HG02588 (cell line): ENCODE results near the gene ADGRG1.
A peak's percentile ranks its signal among the peaks of the same experiment; 100 is the strongest.

Experiments used
- ATAC-seq: cut with Tn5 transposase; IDR thresholded peaks from one replicate; pipeline ENCODE4 v1.9.1; 2021; ENCODE audit warnings: mild to moderate bottlenecking, moderate library complexity; ENCODE audit not compliant: unreplicated experiment

The ADGRG1 gene

DNA sequence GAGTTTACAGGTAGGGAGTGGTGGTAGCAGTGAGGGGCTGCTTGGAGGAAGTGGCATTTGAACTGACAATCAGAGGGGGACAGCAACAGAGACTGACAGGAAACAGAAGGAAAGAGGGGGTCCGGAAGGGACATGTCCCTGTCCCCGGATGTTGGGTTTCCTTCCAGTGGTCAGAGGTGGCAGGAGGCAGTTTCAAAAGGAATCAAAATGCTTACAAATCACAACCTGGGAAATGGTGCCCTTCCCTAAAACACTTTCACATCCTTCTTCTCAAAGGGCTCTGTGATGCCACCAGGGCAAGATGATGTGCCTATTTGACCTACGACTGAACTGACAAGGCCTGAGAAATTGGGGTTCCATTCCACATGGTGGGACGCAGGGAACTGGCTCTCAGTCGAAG is 19.7 kb downstream of the ADGRG1 start:
- no peak for ATAC-seq

DNA sequence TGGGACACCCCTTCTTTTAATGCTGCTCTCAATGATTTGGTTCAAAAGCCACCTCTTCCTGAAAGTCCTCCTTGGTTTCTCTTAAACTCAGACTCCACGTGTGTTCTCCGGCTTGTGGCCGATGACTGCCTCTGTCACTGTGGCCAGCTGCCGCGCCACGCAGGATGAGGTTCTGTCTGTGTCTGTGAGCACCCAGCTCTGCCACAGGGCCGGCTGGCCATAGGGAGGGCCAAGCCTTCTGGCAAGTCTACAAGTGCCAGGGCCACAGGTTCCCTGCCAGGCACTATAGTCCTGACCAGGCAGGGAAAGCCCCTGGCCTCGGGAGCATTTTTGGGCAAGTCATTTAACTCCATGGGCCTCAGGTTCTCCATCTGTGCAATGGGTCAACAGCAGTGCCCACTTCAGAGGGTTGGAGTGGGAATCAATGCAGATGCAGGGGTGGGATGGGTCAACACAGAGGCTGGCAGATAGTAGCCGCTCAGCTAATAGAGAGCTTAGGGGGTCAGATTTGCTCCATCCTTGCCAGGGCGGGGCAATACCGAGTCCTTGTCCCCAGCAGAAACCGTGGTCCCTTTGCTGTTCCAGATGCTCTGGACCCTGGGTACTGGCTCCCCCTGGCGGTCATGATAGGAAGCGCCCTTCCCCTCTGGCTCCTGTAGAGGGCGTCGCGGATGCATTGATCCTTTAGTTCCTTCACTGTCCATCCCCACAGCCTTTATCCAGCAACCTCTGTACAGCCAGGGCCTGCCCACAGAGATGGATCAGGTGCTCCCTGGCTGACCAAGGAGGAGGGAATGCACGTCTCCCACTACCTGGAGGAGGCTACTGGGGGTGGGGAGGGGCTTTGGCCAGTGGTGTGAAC is 20.4 kb downstream of the ADGRG1 start:
- peak; percentile 57 for ATAC-seq

DNA sequence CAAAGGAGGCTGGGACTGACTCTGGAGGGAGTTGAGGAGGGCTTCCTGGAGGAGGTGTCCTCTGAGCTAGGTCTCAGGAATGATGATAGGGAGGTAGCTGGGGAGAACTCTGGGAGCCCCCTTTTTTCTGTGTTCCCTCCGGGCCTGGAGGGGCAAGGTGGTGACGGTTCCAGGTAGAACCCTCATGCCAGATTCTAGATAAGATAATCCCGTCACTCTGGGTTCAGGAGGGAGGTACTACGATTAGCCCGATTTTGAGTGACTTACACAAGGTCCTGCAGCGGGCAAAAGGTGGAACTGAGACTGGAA is 21.0 kb downstream of the ADGRG1 start:
- ATAC-seq: no peak

DNA sequence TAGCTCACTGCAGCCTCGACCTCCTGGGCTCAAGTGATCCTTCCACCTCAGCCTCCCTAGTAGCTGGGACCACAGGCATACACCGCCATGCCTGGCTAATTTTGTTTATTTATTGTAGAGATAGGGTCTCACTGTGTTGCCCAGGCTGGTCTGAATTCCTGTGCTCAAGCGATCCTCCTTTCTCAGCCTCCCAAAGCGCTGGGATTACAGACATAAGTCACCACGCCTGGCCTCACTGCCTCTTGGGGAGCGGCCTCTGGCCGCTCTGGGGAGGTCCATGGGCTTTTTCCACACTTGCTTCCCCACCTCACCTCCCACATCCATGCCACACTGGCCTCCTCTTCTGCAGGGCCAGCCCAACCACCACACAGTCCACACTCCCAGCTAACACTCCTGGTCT is 21.4 kb downstream of the ADGRG1 start:
- no peak for ATAC-seq

DNA sequence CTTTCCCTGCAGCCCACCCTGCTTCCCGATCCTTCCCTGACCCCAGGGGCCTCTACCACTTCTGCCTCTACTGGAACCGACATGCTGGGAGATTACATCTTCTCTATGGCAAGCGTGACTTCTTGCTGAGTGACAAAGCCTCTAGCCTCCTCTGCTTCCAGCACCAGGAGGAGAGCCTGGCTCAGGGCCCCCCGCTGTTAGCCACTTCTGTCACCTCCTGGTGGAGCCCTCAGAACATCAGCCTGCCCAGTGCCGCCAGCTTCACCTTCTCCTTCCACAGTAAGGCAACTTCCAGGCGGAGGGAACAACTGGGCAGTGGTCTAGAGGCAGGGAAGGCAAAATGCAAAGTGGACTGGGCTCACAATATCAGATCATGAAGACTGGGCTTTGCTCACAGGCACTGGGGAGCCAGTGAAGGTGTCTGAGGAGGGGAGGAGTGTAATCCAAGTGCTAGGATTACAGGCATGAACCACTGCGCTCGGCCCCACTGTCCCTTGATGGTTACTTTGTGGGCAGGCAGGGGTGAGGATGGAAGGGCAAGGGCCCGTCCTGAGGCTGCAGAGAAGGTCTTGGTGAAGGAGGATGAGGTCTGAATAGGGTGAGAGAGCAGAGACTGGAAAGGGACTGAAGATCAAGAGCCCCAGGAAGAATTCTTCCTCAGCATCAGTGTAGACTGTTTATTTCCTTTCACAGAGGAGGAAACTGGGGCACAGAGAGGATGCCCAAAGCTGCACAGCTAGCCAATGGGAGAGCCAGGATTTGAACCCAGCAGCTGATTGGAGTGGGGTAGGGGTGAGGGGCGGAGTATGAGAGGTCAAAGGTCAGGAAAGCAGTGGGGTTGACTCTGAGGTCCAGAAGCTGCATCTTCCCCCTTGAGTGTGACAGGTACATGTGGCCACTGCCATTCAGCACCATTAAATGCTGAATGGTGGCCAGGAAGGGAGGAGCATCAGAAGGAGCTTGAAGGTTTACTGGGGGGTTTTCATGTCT is 23.2 kb downstream of the ADGRG1 start:
- ATAC-seq: no peak

DNA sequence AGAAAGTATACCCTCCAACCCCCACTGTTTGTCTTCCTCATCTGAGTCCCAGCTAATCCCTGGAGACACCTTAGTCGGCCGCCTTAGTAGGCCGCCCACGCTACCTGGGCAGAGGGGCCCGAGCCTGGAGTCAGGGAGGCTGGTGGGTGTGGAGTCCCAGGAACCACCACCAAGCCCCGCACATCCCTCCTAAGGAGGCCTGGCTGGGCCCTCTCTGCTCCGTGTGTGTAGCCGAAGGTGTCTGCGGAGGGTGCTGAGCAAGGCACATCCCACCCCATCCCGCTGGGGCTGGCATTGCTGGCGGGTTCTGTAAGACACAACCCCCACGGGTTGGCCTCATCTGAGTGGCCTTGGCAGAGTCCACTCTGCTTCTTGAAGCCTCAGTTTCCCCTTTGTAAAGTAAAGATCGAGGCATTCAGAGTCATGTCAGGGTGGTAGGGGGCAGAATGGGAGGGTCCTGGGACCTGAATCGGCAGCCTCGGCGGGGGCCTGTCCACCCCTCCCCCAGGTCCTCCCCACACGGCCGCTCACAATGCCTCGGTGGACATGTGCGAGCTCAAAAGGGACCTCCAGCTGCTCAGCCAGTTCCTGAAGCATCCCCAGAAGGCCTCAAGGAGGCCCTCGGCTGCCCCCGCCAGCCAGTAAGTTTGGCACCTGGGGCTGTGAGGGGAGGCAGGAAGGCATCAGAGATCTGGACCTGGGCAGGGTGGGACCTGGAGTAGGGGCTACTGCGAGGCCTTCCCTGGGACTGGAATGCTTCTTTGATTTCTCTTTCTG is 24.5 kb downstream of the ADGRG1 start:
- ATAC-seq: no peak

DNA sequence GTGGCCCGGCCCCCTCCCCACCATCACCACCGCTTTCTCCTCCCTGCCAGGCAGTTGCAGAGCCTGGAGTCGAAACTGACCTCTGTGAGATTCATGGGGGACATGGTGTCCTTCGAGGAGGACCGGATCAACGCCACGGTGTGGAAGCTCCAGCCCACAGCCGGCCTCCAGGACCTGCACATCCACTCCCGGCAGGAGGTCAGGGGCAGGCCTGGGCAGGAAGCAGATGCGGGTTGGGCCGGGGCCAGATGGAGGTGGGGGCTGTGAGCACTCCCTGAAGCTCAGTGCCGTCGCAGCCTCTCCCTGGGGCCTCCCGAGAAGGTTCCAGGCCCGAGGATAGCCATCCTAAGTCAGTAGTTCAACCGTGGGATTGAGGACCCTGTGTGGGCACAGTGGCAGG is 25.5 kb downstream of the ADGRG1 start:
- no peak for ATAC-seq

DNA sequence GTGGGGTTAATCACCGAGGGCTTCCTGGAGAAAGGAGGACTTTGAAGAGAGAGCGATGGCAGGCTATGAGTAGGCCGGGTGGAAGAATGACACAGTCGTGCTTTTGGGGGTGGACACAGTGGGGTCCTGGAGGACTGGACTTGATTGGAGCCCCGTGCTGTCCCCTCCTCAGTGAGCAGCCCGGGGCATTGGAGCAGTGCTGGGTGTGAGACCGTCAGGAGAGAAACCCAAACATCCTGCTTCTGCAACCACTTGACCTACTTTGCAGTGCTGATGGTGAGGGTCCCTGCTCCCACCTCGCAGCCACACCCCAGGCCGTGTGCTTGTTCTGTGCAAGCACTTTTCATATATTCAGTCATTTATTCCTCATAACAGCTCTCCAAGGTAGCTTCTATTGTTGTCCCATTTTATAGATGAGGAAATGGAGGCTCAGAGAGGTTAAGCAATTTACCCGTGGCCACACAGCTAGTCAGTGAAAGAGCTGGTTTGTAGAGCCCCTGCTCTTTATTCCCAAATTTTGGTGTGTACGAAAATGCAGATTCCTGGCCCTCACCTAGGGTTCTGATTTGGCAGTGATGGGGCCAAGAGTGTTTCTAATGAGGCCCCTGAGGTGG is 28.0 kb downstream of the ADGRG1 start:
- ATAC-seq: no peak

DNA sequence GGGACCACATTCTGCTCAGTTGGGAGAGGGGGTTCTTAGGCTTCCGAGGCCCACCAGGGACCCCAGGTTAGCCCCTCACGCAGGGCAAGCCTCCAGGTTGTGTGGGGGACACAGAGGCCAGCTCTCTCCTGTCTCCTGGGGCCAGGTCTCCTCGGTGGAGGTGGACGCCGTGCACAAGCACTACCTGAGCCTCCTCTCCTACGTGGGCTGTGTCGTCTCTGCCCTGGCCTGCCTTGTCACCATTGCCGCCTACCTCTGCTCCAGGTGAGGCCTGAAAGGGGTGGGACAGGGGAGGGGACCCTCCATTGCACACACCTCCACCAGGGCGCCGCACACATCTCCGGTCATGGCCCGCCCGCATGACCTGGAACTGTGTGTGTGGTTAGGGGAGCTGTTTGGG is 28.8 kb downstream of the ADGRG1 start:
- no peak for ATAC-seq

DNA sequence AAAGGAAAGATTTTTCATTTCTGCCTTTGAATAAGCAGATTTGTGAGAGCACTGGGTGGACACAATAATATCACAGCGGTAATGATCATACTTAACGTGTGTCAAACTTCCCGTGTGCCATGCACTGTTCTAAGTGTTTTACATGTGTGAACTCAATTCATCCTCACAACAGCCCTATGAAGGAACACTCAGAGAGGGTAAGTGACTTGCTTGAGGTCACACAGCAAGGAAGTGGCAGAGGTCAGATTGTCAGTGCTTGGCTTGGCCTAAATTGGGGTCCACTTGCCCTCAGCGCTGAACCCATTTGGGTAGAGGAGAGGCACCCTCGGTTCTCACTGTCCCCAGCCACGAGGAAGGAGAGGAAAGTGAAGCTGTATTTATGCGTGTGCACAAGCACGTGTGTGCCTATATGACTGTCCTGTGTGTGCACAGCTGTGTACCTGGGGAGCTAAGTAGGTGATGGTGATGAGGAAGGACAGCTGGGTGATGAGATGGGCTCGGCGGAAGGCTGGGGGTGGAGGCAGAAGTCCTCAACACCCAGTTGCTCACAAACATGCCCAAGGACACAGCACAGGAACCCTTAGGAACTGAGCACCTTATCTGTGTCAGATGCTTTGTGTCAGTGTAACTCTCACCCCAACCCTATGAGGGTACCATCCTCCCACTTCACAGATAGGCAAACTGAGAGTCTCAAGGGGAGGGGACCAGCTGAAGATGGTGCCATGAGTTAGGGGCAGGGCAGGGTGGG is 29.9 kb downstream of the ADGRG1 start:
- ATAC-seq: no peak

DNA sequence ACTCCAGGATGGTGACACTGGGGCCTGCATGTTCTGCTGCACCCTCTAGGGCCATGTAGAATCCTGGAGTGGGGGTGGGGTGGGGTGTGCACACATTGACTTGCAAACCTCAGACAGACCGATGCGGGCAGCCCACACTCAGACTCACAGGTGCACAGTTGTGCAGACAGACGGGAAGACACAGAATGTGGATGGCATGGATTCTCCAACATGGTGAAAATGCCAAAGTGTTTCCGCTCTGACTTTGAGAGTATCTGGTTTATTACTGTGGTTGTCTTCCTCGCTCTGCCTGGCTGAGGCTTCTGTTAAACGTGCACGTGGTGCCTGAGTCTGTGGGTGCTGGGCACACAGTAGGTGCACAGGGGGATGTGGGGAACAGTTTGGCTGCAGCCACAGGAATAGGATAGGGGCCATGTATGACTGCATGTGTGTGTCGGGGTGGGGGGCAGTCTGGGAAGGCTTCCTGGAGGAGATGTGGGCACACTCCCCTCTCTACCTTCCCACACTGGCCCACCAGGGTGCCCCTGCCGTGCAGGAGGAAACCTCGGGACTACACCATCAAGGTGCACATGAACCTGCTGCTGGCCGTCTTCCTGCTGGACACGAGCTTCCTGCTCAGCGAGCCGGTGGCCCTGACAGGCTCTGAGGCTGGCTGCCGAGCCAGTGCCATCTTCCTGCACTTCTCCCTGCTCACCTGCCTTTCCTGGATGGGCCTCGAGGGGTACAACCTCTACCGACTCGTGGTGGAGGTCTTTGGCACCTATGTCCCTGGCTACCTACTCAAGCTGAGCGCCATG is 30.6 kb downstream of the ADGRG1 start:
- ATAC-seq: no peak

DNA sequence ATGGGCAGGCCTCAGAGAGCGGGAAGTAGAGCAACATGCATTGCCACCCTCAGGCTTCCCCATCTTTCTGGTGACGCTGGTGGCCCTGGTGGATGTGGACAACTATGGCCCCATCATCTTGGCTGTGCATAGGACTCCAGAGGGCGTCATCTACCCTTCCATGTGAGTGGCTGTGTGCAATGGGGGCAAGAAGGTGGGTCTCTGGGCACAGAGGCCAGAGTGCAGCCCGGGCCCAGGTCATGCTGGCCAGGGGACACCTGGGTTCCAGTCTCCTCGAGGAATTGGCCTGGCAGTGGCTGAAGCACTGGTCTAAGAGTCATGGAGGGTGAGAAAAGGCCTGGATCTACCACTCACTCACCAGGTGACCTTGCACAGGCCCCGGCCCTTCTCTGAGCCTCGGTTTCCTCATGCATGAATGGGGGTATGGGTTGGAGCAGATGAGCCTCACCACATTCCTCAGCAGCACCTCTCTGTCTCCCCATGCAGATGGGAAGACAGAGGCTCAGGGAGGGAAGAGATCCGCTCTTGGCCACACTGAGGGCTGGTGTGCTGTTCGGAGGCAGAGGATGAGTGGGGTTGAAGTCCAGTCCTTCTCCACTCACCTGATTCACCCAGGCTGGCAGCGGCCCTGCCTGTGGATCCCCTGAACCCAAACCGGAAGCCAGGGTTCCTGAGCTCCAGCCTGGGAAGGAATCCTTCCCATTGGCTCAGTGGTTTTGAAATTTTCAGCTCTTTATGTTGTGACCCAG is 32.5 kb downstream of the ADGRG1 start:
- ATAC-seq: no peak

DNA sequence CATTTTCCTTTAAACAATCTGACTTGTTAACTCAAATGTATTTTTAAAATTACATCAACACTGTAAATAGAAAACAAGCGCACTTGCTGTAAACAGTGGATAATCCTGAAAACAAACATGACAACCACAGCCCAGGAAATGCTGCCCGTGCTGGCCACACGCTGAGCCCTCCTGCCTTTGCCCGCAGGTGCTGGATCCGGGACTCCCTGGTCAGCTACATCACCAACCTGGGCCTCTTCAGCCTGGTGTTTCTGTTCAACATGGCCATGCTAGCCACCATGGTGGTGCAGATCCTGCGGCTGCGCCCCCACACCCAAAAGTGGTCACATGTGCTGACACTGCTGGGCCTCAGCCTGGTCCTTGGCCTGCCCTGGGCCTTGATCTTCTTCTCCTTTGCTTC is 33.1 kb downstream of the ADGRG1 start:
- no peak for ATAC-seq

DNA sequence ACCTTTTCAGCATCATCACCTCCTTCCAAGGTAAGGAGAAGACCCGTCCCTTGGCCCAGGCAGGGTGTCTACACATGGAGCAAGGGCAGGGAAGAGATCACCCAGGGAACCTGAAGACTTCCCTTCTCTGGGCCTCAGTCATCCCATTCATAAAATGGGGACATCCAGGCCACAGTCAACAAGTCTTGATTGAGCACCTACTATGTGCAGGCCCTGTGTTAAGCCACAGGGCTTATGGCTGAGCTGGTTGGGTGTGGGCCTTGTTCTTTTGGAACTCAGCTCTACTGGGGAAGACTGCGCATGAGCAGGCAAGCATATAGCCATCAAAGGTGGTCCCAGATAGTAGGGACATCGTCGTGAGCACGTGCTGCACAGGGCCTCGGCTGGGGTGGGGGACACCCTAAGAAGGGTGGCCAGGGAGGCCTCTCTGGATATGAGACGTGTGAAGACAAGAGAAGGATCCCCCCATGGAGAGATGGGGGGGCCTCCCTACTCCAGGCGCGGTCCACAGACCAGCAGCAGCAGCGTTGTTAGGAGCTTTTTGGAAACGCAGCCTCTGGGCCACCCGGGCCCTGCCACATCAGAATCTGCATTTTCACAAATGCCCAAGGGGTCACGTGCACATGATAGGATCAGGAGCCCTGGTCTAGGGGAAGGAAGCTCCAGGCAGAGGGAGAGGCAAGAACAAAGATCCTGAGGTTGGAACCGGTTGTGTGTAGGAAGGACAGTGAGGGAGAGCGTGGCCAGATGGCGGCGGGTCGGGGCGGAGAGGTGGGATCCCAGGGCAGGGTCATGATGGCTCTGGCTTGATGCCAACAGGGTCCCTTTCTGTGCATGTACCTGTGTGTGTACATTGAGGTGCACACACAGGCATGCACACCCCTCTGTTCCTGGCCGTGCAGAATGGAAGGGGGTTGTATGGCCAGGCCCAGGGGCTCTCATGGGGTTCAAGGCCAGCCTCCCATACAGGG is 33.8 kb downstream of the ADGRG1 start:
- ATAC-seq: no peak

DNA sequence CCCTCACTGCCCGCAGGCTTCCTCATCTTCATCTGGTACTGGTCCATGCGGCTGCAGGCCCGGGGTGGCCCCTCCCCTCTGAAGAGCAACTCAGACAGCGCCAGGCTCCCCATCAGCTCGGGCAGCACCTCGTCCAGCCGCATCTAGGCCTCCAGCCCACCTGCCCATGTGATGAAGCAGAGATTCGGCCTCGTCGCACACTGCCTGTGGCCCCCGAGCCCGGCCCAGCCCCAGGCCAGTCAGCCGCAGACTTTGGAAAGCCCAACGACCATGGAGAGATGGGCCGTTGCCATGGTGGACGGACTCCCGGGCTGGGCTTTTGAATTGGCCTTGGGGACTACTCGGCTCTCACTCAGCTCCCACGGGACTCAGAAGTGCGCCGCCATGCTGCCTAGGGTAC is 35.0 kb downstream of the ADGRG1 start:
- ATAC-seq: no peak

DNA sequence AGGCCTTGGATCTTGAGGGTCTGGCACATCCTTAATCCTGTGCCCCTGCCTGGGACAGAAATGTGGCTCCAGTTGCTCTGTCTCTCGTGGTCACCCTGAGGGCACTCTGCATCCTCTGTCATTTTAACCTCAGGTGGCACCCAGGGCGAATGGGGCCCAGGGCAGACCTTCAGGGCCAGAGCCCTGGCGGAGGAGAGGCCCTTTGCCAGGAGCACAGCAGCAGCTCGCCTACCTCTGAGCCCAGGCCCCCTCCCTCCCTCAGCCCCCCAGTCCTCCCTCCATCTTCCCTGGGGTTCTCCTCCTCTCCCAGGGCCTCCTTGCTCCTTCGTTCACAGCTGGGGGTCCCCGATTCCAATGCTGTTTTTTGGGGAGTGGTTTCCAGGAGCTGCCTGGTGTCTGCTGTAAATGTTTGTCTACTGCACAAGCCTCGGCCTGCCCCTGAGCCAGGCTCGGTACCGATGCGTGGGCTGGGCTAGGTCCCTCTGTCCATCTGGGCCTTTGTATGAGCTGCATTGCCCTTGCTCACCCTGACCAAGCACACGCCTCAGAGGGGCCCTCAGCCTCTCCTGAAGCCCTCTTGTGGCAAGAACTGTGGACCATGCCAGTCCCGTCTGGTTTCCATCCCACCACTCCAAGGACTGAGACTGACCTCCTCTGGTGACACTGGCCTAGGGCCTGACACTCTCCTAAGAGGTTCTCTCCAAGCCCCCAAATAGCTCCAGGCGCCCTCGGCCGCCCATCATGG is 35.7 kb downstream of the ADGRG1 start:
- ATAC-seq: no peak

DNA sequence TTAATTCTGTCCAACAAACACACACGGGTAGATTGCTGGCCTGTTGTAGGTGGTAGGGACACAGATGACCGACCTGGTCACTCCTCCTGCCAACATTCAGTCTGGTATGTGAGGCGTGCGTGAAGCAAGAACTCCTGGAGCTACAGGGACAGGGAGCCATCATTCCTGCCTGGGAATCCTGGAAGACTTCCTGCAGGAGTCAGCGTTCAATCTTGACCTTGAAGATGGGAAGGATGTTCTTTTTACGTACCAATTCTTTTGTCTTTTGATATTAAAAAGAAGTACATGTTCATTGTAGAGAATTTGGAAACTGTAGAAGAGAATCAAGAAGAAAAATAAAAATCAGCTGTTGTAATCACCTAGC is 36.2 kb downstream of the ADGRG1 start:
- ATAC-seq: no peak
